ENCODE results near the gene PLCE1. TPM values are rescaled to one million over a fixed set of nuclear protein-coding genes. Genes with fewer than 3 reads are reported as not detected.
"Not testable (repeated sequence)": the region's sequence is repeated elsewhere in the genome, so short reads cannot be mapped to it uniquely, and the experiment has no call there.

The PLCE1 gene
- total RNA-seq (2012; rRNA removed) = 1.5 and 2.6 TPM in 2 replicates

DNA sequence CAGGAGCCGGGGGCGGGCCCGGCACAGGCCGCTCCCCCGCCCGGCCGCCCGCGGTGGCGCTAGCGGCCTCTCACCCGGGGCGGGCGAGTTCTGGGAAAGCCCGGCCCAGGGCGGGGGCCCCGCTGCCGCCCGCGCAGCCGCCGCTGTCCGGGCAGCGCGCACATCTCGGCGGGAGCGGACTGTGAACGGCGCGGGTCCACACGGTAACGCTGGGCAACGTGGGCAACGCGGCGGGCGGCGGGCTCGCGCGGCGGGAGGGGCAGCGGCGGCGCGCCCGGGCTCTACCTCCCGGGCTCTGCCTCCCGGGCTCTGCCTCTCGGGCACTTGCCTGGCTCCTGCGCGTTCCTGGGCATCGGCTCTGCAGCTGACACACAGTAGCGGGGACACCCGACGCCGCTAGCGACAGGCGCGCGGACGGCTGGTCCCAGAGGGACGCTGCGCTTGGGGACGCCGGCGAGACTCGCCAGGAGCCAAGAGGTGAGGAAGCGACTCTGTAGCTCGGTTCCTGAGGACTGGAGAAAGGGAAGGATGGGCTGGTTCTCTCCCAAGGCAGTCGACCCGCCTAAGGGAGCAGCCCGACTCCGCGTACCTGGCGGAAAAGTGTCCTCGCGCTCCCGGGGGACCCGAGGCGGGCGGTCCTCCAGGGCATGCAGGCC, at the start of gene PLCE1:
TSS of gene PLCE1 (plus strand) at position 150 of the 656 bp plus-strand sequence. CDS start 37,116 bp downstream, outside the sequence.
- Histone ChIP-seq H3K27me3 (ENCODE audit: control insufficient read depth, insufficient read depth, low read length) (no peaks in the 10 kb centered on the region), H3K4me2 (ENCODE audit: low read length) (peak within 1 kb of the TSS; percentile 98), H3K9me3 (replicated peaks; ENCODE audit: low read length) (no peaks in the 10 kb centered on the region), H3K36me3 (ENCODE audit: insufficient read depth, low read length) (no peaks in the 10 kb centered on the region), H3K9ac (ENCODE audit: low read depth, low read length) (peak within 1 kb of the TSS; percentile 72), H3K4me3 (ENCODE audit: low read length) (peak within 1 kb of the TSS; percentile 88), H3K4me1 (ENCODE audit: control insufficient read depth, insufficient read depth, low read length) (peaks cover 41% of the 10 kb centered on the region)

DNA sequence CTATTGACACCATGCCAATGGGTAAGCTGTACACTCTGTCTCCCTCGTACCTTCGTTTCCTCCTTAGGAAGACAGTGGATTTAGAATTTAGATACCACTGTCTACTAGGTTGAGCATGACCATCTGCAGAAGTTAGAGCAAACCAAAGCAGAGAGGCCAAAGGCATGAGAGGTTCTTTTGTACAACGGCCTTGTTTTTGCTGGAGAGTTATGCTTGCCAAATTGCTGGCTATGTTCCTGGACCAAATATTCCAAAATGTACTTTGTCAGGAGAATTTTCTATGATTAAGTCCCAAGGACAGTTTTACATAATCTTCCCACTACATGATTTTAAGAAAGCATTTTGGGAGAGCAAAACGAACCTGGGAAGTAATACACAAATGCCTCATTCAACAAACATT, 47.9 kb upstream of the PLCE1 start:
- H3K4me2 ChIP-seq (ENCODE audit: low read length) = no peak overlapping the region
- no peaks in the 10 kb centered on the region for H3K9me3 ChIP-seq (replicated peaks; ENCODE audit: low read length)
- peaks cover 21% of the 10 kb centered on the region for H3K4me1 ChIP-seq (ENCODE audit: control insufficient read depth, insufficient read depth, low read length)
- H3K9ac ChIP-seq (ENCODE audit: low read depth, low read length) = no peak overlapping the region
- no peak overlapping the region for H3K4me3 ChIP-seq (ENCODE audit: low read length)
- H3K27me3 ChIP-seq (ENCODE audit: control insufficient read depth, insufficient read depth, low read length) = no peaks in the 10 kb centered on the region
- H3K36me3 ChIP-seq (ENCODE audit: insufficient read depth, low read length) = no peaks in the 10 kb centered on the region

DNA sequence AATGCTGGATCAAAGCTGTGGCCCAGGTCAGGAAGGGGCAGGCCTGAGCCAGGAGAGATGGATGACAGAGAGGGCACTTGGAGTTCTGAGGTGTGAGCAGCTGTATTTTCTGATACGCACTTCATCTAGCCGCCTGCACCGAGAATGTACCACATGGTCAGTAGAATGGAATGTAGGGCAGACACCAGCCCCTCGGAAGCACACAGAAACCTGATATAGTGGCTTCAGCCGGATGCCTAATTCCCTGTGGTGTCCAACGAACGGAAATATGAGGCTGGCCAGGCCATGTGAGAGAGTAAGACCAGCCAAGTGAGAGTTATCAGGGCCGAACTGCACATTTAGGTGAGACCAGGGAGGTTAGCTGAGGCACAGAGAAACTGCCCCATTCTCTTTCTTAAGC, 46.7 kb upstream of the PLCE1 start:
- no peaks in the 10 kb centered on the region for H3K27me3 ChIP-seq (ENCODE audit: control insufficient read depth, insufficient read depth, low read length)
- no peaks in the 10 kb centered on the region for H3K36me3 ChIP-seq (ENCODE audit: insufficient read depth, low read length)
- no peak overlapping the region for H3K4me3 ChIP-seq (ENCODE audit: low read length)
- H3K4me2 ChIP-seq (ENCODE audit: low read length) = peak overlapping the region; percentile 56
- no peaks in the 10 kb centered on the region for H3K9me3 ChIP-seq (replicated peaks; ENCODE audit: low read length)
- peaks cover 21% of the 10 kb centered on the region for H3K4me1 ChIP-seq (ENCODE audit: control insufficient read depth, insufficient read depth, low read length)
- peak overlapping the region; percentile 6 for H3K9ac ChIP-seq (ENCODE audit: low read depth, low read length)

DNA sequence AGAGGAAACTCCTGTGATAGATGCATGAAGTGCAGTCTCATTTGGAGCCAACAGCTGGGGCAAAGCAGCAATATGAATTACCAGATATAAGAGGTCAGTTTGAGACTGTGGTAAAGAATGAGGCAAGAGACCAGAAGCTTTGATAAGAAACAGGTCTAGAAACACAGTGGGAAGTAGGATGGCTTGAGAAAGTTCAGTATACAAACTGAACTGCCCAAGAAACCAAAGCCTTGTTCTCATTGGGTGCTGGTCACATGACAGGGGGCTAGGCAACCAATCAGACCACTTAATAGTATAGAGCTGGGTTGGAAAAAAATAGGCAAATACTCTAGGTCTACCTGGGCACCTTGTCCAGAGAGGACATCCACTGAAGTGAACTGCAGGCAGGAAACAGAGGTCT, 46.2 kb upstream of the PLCE1 start:
- H3K4me2 ChIP-seq (ENCODE audit: low read length) = peak overlapping the region; percentile 56
- no peaks in the 10 kb centered on the region for H3K9me3 ChIP-seq (replicated peaks; ENCODE audit: low read length)
- no peaks in the 10 kb centered on the region for H3K27me3 ChIP-seq (ENCODE audit: control insufficient read depth, insufficient read depth, low read length)
- H3K4me1 ChIP-seq (ENCODE audit: control insufficient read depth, insufficient read depth, low read length) = peaks cover 21% of the 10 kb centered on the region
- no peak overlapping the region for H3K4me3 ChIP-seq (ENCODE audit: low read length)
- H3K9ac ChIP-seq (ENCODE audit: low read depth, low read length) = peak overlapping the region; percentile 6
- H3K36me3 ChIP-seq (ENCODE audit: insufficient read depth, low read length) = no peaks in the 10 kb centered on the region

DNA sequence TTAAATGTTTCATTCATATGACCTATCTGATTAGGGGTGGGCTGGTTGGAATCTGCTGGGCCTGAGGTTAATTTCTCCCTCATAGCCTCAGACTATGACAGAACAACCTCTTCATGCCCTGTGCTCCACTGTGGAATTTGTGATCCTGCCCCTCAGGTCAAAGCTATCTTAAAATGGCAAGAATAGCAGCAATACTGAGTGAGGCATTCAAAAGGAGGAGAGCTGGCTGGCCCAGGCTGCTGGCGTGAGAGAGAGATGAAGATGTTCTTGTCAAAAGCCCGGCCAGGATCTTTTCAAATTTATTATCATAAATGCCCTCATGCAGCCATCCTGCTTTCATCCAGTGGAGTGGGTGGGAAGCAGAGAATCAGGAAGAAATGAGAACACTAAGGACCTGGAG, 41.8 kb upstream of the PLCE1 start:
- H3K27me3 ChIP-seq (ENCODE audit: control insufficient read depth, insufficient read depth, low read length) = no peaks in the 10 kb centered on the region
- H3K36me3 ChIP-seq (ENCODE audit: insufficient read depth, low read length) = no peaks in the 10 kb centered on the region
- no peak overlapping the region for H3K4me2 ChIP-seq (ENCODE audit: low read length)
- H3K4me1 ChIP-seq (ENCODE audit: control insufficient read depth, insufficient read depth, low read length) = peaks cover 35% of the 10 kb centered on the region
- no peak overlapping the region for H3K9ac ChIP-seq (ENCODE audit: low read depth, low read length)
- H3K4me3 ChIP-seq (ENCODE audit: low read length) = no peak overlapping the region
- no peaks in the 10 kb centered on the region for H3K9me3 ChIP-seq (replicated peaks; ENCODE audit: low read length)

DNA sequence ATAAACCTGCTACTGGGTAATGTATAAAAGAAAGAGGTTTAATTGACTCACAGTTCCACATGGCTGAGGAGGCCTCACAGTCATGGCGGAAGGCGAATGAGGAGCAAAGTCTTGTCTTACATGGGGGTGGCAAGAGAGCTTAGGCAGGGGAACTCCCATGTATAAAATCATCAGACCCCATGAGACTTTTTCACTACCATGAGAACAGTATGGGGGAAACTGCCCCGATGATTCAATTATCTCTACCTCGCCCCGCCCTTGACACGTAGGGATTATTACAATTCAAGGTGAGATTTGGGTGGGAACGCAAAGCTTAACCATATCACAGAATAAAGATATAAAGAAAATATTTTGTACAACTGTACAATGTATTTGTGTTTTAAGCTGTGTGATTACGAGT, 39.4 kb upstream of the PLCE1 start:
- Histone ChIP-seq H3K9me3 (replicated peaks; ENCODE audit: low read length) (no peaks in the 10 kb centered on the region), H3K36me3 (ENCODE audit: insufficient read depth, low read length) (no peaks in the 10 kb centered on the region), H3K4me1 (ENCODE audit: control insufficient read depth, insufficient read depth, low read length) (peaks cover 25% of the 10 kb centered on the region), H3K9ac (ENCODE audit: low read depth, low read length) (no peak overlapping the region), H3K4me2 (ENCODE audit: low read length) (peak overlapping the region; percentile 14), H3K27me3 (ENCODE audit: control insufficient read depth, insufficient read depth, low read length) (no peaks in the 10 kb centered on the region), H3K4me3 (ENCODE audit: low read length) (no peak overlapping the region)

DNA sequence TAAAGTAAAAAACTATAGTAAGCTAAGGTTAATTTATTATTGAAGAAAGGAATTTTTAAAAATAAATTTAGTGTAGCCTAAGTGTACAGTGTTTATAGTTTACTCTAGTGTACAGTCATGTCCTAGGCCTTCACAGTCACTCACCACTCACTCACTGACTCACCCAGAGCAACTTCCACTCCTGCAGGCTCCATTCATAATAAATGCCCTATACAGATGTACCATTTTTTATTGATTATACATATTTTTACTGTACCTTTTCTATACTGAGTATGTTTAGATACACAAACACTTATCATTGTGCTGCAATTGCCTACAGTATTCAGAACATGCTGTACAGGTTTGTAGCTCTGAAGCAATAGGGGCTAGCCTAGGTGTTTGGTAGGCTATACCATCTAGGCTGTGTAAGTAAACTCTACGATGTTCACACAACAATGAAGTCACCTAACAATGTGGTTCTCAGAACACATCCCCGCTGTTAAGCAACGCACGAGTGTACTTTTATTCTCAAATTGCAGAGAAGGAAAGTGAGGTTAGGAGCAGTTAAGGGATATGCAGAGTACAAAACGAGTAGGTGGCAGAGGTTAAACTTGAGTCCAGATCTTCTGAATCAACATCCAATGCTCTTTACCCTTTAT, 38.9 kb upstream of the PLCE1 start:
- Histone ChIP-seq H3K27me3 (ENCODE audit: control insufficient read depth, insufficient read depth, low read length) (no peaks in the 10 kb centered on the region), H3K4me1 (ENCODE audit: control insufficient read depth, insufficient read depth, low read length) (peaks cover 25% of the 10 kb centered on the region), H3K9me3 (replicated peaks; ENCODE audit: low read length) (no peaks in the 10 kb centered on the region)

DNA sequence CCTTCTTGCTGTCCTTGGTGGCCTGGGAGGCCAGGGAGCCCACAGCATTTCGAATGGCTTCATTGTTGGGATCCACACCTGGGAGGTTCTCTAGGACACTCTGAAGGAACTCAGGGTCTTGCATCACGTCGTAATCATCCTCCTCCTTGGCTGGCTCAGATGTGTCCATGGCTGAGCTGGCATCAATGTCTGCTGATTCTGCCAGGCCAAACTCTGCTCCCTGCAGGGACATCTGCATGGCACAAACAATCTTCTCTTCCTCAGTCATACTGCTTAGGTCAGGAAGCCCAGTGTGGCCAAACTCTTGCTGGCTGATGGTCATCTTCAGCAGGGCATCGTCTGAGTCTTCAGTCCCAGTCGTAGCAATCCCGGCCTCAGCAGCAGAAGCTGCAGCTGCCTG, 34.9 kb upstream of the PLCE1 start:
- Histone ChIP-seq H3K27me3 (ENCODE audit: control insufficient read depth, insufficient read depth, low read length) (no peaks in the 10 kb centered on the region), H3K4me3 (ENCODE audit: low read length) (no peak overlapping the region), H3K4me2 (ENCODE audit: low read length) (no peak overlapping the region), H3K9ac (ENCODE audit: low read depth, low read length) (no peak overlapping the region), H3K36me3 (ENCODE audit: insufficient read depth, low read length) (no peaks in the 10 kb centered on the region), H3K9me3 (replicated peaks; ENCODE audit: low read length) (no peaks in the 10 kb centered on the region), H3K4me1 (ENCODE audit: control insufficient read depth, insufficient read depth, low read length) (peaks cover 20% of the 10 kb centered on the region)

More for the DNA sequence above, 38.9 kb upstream of the PLCE1 start:
- no peaks in the 10 kb centered on the region for H3K36me3 ChIP-seq (ENCODE audit: insufficient read depth, low read length)
- peak overlapping the region; percentile 73 for H3K4me2 ChIP-seq (ENCODE audit: low read length)
- H3K4me3 ChIP-seq (ENCODE audit: low read length) = peak overlapping the region; percentile 40
- no peak overlapping the region for H3K9ac ChIP-seq (ENCODE audit: low read depth, low read length)

DNA sequence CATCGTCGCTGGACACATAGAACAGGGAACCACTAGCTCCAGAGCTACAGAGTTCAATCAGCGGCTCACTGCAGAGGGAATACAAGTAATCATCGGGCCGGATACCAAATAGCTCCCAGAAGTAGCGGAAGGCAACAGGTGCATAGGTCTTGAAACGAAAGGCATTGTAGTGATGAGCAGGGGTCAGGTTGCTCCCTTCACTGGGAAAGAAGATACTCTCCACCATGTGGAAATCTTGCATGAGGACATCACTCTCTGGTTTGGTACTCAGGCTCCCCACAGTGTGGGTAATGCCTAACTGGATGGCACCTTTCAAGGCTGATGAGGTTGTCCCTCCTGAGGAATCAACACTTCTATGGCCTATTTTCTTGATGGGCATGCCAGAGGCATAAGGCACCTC, 32.7 kb upstream of the PLCE1 start:
- H3K9me3 ChIP-seq (replicated peaks; ENCODE audit: low read length); H3K9ac ChIP-seq (ENCODE audit: low read depth, low read length); H3K4me2 ChIP-seq (ENCODE audit: low read length); H3K4me3 ChIP-seq (ENCODE audit: low read length); H3K4me1 ChIP-seq (ENCODE audit: control insufficient read depth, insufficient read depth, low read length); H3K27me3 ChIP-seq (ENCODE audit: control insufficient read depth, insufficient read depth, low read length); H3K36me3 ChIP-seq (ENCODE audit: insufficient read depth, low read length): not testable (repeated sequence)

DNA sequence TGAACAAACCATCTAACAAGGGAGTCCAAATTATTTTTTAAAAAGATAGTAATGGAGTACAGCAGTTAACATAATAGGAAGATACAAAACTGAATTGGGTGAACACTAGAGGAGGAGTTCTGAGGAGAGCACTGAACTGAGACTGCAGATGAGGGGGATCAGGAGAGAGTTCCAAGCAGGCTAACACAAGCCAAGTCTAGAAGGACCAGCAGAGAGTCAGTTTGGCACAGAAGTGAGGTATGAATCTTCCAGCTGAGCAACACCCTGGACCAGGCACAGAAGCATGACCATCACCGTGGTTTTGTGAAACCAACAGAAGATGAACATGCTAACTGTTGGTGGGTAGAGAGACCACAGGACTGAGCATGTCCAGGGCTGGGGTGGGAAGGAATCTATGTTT, 30.8 kb upstream of the PLCE1 start:
- Histone ChIP-seq H3K9me3 (replicated peaks; ENCODE audit: low read length) (no peaks in the 10 kb centered on the region), H3K9ac (ENCODE audit: low read depth, low read length) (no peak overlapping the region), H3K4me1 (ENCODE audit: control insufficient read depth, insufficient read depth, low read length) (no peaks in the 10 kb centered on the region), H3K4me2 (ENCODE audit: low read length) (no peak overlapping the region), H3K27me3 (ENCODE audit: control insufficient read depth, insufficient read depth, low read length) (no peaks in the 10 kb centered on the region), H3K36me3 (ENCODE audit: insufficient read depth, low read length) (no peaks in the 10 kb centered on the region), H3K4me3 (ENCODE audit: low read length) (no peak overlapping the region)

DNA sequence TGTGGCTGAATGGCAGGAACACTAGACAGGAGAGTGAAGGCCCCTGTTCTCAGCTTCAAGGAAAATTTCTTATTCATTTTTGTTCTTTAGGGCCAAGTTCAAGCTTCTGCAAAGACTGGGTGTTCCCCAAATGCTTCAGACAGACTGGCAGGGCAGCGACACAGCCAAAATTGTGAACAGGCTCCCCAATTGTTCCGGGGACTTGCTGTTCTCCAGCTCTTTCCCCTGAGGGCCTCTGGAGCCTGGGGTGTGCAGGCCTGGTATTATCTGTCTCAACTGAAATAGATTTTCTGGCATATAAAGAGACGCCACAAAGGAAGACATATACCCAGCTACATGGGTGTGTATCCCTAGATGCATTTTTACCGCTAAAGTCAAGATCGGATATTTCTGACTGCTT, 30.3 kb upstream of the PLCE1 start:
- Histone ChIP-seq H3K4me3 (ENCODE audit: low read length) (no peak overlapping the region), H3K9me3 (replicated peaks; ENCODE audit: low read length) (no peaks in the 10 kb centered on the region), H3K27me3 (ENCODE audit: control insufficient read depth, insufficient read depth, low read length) (no peaks in the 10 kb centered on the region), H3K4me1 (ENCODE audit: control insufficient read depth, insufficient read depth, low read length) (no peaks in the 10 kb centered on the region), H3K9ac (ENCODE audit: low read depth, low read length) (no peak overlapping the region), H3K36me3 (ENCODE audit: insufficient read depth, low read length) (no peaks in the 10 kb centered on the region), H3K4me2 (ENCODE audit: low read length) (no peak overlapping the region)

DNA sequence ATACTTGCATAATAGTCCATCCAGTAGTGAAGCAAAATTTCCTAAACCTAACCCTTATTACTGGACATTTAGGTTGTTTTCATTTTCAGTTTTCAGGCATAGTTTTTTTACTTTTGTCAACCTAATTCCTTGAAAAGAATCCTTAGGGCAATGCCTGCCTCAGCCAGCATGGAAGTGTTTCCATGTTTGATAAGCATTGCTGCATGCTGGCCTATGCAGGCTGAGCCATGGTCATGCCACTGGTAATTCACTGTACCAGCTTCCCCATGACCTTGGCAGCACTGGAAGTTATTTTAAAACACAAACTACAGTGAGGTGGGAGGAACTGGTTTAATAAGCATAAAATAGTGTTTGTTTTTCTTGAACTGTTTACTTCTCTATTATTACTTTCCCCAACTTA, 27.8 kb upstream of the PLCE1 start:
- Histone ChIP-seq H3K4me3 (ENCODE audit: low read length) (no peak overlapping the region), H3K4me1 (ENCODE audit: control insufficient read depth, insufficient read depth, low read length) (no peaks in the 10 kb centered on the region), H3K4me2 (ENCODE audit: low read length) (no peak overlapping the region), H3K9me3 (replicated peaks; ENCODE audit: low read length) (no peaks in the 10 kb centered on the region), H3K9ac (ENCODE audit: low read depth, low read length) (no peak overlapping the region), H3K27me3 (ENCODE audit: control insufficient read depth, insufficient read depth, low read length) (no peaks in the 10 kb centered on the region), H3K36me3 (ENCODE audit: insufficient read depth, low read length) (no peaks in the 10 kb centered on the region)

Measured in skeletal muscle satellite cell (primary cell).